ENCODE results near the gene STXBP5L.
"Not testable (repeated sequence)": the region's sequence is repeated elsewhere in the genome, so short reads cannot be mapped to it uniquely, and the experiment has no call there.

Gene STXBP5L

DNA sequence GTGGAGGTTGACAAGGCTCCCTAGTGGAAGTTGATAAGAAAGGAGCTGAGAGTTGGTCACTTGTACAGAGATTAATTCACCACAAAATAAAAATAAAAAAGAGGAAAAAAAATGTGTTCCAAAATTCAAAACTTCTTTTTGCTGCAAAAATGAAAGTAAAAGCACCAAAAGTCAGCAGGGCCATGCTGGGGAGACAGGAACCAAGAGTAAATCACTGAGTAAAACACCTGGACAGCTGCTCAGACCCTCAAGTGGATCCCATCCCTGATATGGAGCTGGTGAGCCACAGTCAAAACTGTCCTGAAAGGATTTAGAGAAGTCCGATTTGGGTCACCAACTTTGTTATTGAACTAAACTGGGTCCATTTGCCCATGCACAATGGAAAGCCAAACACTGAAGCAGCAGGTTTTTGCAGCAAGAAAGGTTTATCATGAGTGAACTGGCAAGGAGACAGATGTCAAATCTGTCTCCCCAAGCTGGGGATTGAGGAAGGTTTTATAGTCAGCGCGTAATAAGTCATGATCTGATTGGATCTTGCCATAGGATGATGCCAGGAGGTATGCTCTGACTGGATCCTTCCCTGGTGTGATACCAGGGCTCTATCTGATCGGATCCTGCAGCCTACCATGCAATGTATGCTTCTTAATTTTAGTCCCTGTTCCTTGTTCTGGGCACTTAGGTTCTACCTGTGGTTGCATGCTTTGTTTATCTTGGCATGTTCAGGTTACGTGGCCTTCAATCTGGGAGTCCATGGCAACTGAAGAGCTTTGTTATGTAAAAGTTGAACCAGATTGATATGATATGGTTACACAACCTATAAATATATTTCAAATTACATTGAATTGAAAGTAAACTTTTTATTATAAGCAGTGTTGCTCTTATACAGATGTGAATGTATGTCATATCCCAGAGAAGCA, 324.6 kb downstream of the STXBP5L start:
- DNase-seq = no peak

DNA sequence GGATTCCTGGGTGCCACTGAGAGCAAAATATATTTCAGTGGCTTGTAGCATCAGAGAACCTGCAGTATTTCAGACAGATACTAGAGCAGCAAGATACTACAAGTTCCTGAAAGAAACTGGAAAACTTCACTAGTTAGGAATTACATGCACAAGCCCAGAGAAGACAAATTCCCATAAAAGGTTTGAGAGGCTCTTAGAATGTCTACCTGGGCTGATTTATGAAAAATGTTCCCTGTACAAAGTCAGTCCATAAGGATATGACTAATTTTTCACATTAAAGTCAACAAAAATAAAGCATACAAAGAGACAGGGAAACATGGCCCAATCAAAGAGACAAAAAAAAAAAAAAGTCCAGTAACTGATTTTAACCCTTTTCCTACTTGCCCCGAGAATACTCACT, 335.2 kb downstream of the STXBP5L start:
- DNase-seq = no peak

DNA sequence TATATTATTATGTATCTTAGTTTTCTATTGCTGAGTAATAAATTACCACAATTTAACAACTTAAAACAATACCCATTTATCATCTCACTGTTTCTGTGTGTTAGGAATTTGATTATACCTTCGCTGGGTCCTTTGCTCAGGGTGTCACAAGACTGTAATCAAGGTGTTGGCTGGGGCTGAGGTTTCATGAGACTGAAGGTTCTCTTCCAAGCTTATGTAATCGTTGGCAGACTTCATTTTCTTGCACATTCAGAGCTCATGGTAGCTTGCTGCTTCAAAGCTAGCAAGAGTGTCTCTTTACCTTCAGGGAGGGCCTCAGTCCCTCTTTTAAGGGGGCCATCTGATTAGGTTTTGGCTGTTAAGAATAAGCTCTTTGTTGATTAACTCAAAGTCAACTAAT, 344.7 kb downstream of the STXBP5L start:
- no peak for DNase-seq

DNA sequence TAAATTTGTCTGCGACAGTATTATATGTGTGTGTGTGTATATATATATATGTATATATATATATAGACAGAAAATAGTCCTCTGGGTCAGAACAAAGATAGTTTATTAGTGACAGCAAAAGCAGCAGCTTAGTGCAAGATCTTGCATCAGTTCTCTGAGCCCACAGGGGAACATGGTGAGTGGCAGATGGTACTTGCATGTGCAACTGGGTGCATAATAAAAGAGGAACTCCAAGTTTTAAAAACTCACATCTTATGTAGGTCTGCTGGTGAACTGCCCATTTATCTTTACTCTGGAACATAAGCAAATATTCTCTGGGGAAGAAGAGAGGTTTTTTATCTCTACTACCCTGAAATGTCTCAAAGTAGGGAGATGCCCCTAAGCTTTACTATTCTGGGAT, 361.4 kb downstream of the STXBP5L start:
- DNase-seq = no peak

DNA sequence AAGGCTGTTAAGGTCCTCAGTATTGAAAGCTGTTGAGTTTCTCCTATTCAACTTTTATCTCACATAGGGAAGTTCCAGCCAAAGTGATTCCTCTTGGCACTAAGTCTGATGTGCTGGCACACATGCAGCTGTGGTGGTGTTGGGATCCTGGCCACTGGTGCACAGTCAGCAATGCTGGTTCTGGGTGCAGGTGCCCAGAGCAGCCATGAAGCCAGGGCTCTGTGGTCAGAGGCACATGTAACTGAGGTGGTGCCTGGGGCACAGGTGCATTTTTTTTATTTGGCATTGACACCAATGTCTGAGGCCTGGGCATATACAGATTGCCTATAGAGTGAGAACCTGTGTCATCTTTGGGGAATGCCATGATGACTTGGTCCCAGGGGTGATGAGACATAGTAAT, 366.4 kb downstream of the STXBP5L start:
- no peak for DNase-seq

DNA sequence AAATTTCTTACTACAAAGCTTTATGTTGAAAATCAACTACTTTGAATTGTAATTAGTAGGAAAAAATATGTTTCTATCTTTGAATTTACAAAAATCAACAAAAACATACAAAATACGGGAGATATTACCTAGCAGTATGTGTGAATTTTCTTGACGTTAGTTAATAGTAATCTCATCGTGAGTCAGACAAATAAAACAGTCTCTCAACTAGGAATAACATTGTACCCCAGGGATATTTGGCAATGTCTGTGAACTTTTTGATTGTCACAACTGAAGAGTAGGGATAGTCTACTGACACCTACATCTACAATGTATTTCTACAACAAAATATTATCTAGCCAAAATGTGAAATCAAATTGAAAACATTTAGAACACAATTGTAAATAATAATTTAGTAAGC, 387.4 kb downstream of the STXBP5L start:
- no peak for DNase-seq

DNA sequence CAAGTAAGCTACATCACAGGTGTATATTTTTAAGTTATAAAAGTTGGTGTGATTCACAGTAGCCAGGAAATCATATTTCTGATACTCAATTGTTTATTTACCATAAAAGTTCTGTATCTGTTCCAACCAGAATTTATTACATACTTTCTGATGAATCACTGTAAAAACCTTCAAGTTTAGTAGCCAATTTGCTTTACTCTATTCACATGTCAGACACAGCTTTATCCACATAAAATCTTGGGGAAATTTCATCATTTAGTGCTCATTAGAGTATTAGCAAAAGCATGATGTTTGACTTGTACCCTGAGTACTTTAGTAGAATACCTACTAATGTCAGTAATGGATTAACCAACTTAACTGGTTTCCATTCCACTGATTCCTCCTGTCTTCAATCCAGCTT, 388.0 kb downstream of the STXBP5L start:
- no peak for DNase-seq

DNA sequence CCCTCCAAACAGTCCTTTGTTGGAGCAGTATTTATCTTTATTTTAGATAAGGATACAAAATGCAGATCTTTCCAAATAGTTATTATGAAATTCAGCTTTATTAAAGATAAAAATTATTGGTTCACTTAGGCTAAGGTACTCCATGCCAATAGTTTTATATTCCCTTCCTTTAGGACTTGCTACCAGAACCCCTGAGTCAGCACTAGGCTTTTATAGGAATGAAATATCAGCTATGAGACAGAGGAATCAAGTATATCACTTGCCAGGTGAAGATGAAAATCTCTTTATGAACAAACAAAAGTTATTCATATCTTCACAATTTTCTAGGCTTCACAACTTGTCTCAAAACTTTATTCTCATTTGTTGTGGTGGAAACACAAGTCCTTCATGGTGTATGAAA, 416.3 kb downstream of the STXBP5L start:
- no peak for DNase-seq

DNA sequence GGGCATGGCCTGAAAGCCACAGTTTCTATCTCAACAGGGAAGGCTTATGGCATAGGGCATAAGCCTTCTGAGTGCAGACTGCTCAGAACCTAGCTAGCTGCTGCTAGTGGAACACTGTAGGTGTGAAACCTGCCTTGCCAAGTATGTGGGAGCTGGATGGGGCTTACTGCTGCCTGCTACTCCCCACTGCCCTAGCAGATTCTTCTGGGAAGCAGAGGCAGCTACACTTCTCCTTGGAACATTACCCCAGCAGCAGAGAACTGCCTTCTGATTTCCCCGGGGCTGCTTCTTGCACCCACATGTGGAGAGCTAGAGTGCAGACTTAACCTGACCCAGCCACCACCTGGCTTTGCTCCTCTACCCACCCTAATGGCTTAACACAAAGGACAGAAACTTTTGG, 422.1 kb downstream of the STXBP5L start:
- no peak for DNase-seq

DNA sequence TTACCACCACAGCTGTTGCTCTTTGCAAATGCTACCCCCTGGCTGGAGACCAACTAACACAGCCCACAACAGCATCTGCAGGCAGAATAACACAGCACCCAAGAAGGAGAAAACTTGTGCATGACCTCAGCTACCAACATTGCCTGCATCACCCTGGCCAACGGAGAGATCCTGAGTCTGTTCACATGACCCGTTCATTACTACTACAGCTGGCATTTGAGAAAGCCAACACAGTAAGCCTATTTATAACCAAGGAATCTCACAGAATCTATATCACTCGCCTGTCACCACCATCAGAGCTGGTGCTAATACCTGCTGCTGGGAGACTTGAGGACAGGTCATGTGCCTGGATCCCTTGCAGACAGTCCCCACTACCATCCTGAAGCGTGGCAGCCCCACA, 422.6 kb downstream of the STXBP5L start:
- DNase-seq = no peak

DNA sequence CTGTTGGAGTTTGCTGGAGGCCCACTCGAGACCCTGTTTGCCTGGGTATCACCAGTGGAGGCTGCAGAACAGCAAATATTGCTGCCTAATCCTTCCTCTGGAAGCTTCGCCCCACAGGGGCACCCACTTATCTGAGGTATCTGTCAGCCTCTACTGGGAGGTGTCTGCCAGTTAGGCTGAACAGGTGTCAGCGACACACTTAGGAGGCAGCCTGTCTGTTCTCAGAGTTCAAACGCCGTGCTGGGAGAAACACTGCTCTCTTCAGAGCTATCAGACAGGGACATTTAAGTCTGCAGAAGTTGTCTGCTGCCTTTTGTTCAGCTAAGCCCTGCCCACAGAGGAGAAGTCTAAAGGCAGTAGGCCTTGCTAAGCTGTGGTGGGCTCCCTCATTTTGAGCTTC, 448.0 kb downstream of the STXBP5L start:
- not testable (repeated sequence) for DNase-seq

DNA sequence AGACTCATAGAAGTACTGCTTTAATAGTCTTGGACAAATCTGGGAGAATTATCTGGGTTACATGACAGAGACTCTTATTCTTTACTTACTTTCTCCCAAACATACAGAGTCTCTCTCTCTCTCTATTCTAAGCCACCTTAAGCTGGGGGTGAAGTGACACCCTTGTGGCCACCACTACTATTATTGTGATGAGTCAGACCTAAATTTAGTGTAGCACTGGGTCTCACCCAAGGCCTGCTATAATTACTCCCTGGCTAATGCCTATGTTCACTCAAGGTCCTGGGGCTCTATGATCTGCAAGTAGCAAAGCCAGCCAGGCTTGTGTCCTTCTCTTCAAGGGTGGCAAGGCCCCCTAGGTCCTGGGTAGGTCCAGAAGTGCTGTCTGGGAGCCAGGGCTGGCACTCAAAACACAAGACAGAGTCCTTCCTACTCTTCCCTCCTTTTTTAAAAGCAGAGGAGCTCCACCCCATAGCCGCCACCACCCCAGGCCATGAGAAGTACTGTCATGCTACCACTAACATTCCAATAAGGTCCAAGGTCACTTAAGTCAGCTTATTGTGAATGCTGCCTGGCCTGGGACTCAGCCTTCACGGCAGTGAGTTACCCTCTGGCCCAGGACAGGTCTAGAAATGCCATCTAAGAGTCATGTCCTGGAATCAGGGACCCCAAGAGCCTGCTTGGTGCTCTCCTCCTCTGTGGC, 454.2 kb downstream of the STXBP5L start:
- DNase-seq = no peak

DNA sequence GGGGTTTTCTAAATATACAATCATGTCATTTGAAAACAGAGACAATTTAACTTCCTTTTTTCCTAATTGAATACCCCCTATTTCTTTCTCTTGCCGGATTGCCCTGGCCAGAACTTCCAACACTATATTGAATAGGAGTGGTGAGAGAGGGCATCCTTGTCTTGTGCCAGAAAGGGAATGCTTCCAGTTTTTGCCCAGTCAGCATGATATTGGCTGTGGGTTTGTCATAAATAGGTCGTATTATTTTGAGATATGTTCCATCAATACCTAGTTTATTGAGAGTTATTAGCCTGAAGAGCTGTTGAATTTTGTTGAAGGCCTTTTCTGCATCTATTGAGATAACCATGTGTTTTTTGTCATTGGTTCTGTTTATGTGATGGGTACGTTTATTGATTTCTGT, 480.3 kb downstream of the STXBP5L start:
- DNase-seq = not testable (repeated sequence)

DNA sequence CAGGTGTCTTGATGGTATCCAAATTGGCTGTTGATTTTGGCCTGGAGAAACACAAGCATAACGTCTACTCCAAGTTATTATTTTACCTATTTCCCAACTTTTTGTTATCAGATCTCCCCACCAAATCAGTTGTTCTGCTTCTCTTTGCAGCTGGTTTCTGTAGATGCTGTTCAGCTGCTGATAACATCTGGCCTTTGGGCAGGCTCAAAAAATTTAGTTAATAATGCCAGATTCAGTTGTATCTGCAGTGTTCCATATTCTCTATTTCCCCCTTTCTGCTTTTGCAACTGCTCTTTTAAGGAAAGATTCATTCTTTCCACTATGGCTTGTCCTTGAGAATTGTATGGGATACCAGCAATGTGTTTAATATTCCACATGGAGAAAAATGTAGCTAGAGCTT, 488.0 kb downstream of the STXBP5L start:
- DNase-seq = not testable (repeated sequence)

DNA sequence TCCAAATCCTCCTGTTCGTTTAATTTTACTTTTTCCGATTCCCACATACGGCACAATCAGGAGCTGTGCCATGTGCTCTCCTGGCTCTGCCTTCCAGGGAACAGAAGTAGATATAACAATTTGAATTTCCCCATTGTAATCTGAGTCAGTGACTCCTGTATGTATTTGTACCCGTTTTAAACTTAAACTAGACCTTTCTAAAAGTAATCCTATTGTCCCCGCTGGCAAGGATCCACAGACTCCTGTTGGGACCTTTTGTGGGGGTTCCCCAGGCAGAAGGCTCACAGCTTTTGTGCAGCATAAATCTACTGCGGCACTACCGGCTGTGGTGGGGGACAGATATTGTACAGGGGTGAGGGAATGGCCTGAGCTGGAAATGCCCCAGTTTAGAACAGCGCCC, 490.0 kb downstream of the STXBP5L start:
- not testable (repeated sequence) for DNase-seq

DNA sequence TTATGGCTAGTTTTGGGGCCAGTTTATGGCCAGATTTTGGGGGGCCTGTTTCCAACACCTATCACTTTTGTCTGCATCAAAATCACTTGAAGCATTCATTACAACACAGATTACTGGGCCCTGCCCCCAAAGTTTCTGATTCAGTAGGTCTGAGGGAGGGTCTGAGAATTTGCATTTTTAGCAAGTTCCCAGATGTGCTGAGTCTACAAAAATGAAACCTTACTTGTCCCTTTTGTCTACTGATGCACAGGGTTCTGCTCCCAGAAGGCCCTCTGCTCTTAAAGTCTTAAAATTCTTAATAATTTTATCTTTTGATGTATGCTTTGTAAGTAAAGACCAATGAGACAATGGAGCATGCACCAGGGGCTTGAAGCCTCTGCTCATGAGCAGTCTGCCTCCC, 491.8 kb downstream of the STXBP5L start:
- DNase-seq = no peak

DNA sequence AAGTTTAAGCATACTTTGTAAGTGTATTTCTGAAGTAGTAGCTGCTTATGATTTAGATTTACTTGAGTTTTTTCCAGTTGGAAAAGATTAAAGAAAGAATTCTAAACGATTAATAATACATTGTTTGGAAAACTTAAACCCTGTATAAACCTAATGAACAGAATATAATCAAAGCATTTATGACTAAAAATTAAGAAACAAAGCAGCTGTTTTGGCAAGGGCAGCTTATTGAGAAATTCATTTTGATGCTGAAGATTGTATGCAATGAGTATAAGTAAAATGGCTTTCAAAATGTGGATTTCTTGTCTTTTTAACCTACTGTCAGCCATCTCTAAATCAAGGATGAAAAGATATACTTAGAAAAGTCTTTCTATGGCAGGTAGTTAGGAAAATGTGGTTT, 497.6 kb downstream of the STXBP5L start:
- no peak for DNase-seq

DNA sequence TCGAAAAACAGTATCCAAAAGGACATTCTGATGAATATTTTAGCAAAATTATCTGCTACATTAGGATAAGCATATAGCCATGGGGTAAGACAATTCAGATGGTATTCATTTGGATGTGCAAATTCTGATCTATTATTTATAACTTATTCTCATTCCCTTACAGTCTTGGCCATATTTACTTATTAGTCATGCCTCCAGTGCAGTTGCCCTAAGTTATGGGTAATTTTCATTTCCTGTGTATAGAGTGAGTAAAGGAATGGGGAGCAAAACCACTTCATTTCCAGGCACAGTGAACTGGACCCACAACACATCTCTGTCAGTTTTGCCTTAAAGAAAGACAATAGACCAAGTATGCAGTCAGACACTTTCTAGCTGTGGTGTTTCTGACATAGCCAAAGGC, 503.5 kb downstream of the STXBP5L start:
- DNase-seq = no peak

DNA sequence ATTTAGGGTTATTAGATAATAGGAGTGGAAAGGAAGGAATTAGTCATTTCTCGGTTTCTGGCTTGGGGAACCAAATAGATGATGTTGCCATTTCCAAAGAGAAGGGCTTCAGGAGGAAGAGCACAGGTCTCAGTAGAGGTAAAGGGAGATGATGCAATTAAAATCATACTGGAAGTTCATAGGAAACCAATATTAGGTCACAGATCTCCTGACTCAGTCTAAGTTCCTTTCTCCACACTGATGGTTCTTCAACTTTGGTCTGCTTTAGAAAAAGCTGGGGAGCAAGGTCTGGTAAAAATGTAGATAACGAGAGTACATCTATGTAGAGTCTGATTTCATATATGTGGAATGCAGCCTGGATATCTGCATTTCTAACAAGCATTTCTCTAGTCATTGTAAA, 506.9 kb downstream of the STXBP5L start:
- DNase-seq = no peak

DNA sequence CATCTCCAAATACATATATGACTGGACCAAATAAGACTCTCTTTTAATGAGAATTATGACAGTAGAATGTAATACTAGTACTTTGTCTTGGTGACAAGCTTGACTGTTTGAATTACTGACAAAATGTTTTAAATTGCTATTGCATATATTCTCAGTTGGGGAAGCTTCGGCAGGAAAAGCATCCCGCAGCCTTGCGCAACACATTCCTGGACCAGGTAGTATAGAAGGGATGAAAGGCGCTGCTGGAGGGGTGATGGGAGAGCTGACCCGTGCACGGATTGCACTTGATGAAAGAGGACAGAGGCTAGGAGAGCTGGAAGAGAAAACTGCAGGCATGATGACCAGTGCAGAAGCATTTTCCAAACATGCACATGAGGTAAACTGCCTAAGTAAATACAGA, 510.2 kb downstream of the STXBP5L start:
- DNase-seq = no peak

DNA sequence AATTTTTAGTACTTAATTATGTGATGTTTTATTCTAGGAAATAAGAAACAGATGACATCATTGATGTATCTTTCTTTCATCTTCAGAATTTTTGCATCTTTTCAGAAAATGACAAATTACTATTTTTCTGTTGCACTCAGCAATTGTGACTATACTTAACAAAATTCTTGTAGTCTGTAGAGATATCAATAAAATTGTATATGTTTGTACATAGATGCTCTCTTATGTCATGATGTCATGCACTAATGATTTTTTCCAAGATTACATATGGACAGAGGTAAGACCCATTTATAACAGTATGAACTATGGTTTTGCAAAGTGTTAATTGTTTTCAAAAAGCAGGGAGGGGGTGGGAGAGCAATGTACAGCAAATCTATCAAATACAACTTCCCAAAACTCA, 516.5 kb downstream of the STXBP5L start:
- DNase-seq = no peak

DNA sequence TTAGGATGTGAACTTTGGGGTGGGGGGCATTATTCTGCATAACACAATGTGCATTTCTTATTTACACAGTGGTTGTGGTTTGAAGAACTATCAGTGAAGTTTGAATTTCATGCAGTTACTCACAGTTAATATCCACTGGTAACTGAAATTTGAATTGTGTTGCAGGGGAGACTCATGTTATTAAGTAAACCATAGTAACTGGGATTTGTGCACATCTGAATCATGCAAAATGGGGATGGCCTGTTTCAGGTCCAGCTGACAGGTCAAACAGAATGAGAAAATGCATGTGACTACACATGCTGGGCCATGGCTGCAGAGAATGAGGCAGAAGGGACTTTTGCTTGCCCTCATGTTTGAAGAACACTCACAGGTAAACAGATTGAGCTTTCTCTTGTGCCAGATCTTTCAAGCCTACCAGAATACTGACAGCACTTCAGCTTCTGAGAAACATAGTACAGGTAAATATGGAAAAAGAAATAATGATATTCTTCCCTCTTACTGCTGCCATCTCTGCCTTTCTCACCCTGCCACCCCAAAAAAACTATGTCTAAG, 522.7 kb downstream of the STXBP5L start:
- no peak for DNase-seq

DNA sequence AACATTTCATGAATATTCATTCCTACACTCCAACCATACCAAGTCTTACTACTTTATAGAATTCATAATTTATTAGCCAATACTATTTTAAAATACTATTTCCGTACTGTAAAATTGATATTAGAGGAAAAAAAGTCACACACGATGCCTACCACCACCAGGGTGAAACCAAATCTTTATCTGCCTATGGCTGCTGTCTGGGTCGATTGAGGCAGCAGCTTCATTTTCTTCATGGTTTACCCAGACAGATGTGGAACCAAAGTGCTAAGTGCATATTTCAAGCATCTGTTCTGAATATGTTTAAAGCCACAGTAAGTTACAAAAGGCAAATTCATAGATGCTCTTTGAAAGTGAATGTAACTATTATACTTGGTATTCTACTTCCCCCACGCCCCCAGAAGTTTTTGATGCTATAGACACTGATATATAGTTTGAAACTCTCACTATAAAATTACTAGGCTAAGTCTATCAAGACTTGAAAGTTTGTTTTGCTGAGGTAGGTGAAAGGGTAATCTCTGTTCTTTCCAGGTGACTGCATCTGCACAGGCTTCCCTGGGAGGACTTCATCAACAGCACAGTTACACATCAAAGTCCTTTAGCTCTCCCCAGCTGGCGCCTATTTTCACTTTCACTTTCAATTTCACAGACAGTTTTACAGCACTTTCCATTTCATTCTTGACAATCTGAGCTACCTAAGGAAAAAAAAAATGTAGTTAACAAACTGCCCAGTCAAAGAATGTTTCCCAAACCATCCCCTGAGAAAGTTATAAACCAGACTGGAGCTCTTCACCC, 523.9 kb downstream of the STXBP5L start:
- DNase-seq = peak; percentile 5 to 33
